DMS 273 (cell line): ENCODE data around the gene IER3.

ENCODE experiments used
- DNase-seq: peaks from one replicate; lab custom pipeline; 2025; ENCODE audit not compliant: unreplicated experiment; lab: John Stamatoyannopoulos, UW

The IER3 gene

GRCh38 chr6:30744054-30744805, at the start of gene IER3:
TSS of gene IER3 (minus strand) at chr6:30744547. CDS start at chr6:30744518, 29 bp downstream.
- peak; percentile 89 for DNase-seq

- DNase-seq, result no peak
These were observed 49.3 kb upstream of the IER3 start for GRCh38 chr6:30793521-30794194.

- DNase-seq, result no peak
These were observed 48.4 kb upstream of the IER3 start for GRCh38 chr6:30792786-30793185.

- DNase-seq, result no peak
These were observed 46.5 kb upstream of the IER3 start for GRCh38 chr6:30790724-30791383.

GRCh38 chr6:30789606-30790005, 45.3 kb upstream of the IER3 start:
- DNase-seq, result no peak

GRCh38 chr6:30787954-30788353, 43.6 kb upstream of the IER3 start:
- DNase-seq, result no peak

- DNase-seq, result peak; percentile 41
These were observed 38.2 kb upstream of the IER3 start for GRCh38 chr6:30782425-30783014.

- DNase-seq, result peak; percentile 98
These were observed 37.5 kb upstream of the IER3 start for GRCh38 chr6:30781743-30782424.

GRCh38 chr6:30781395-30781742, 37.0 kb upstream of the IER3 start:
- peak; percentile 80 for DNase-seq

GRCh38 chr6:30780642-30780920, 36.2 kb upstream of the IER3 start:
- DNase-seq, result no peak

- no peak for DNase-seq
These were observed 35.7 kb upstream of the IER3 start for GRCh38 chr6:30779850-30780641.

- DNase-seq, result no peak
These were observed 33.8 kb upstream of the IER3 start for GRCh38 chr6:30778001-30778635.

- DNase-seq, result no peak
These were observed 32.8 kb upstream of the IER3 start for GRCh38 chr6:30777155-30777485.

- DNase-seq, result no peak
These were observed 32.2 kb upstream of the IER3 start for GRCh38 chr6:30776390-30777154.

GRCh38 chr6:30775104-30775503, 30.8 kb upstream of the IER3 start:
- DNase-seq, result no peak

- DNase-seq, result no peak
These were observed 30.4 kb upstream of the IER3 start for GRCh38 chr6:30774701-30775100.

GRCh38 chr6:30770592-30770991, 26.2 kb upstream of the IER3 start:
- no peak for DNase-seq

- DNase-seq, result no peak
These were observed 25.6 kb upstream of the IER3 start for GRCh38 chr6:30769853-30770524.
